ENCODE measurements around the gene WDR90.
A peak's percentile ranks its signal among the peaks of the same experiment; 100 is the strongest.

Gene WDR90

GRCh38 chr16:660459-661183 lies 11.5 kb downstream of the WDR90 start:
- DNase-seq (ENCODE audit: low spot score) = peak; percentile 86

GRCh38 chr16:661184-661821 lies 12.1 kb downstream of the WDR90 start:
- no peak for DNase-seq (ENCODE audit: low spot score)

- no peak for DNase-seq (ENCODE audit: low spot score)
Observed at GRCh38 chr16:662095-662494, 12.9 kb downstream of the WDR90 start.

- DNase-seq (ENCODE audit: low spot score) = no peak
Observed at GRCh38 chr16:662597-662996, 13.4 kb downstream of the WDR90 start.

GRCh38 chr16:666572-666971 lies 17.4 kb downstream of the WDR90 start:
- DNase-seq (ENCODE audit: low spot score) = no peak

- no peak for DNase-seq (ENCODE audit: low spot score)
Observed at GRCh38 chr16:667113-667779, 18.1 kb downstream of the WDR90 start.

GRCh38 chr16:667780-668518 lies 18.8 kb downstream of the WDR90 start, which contains the start of gene RHOT2:
Gene RHOT2 (plus strand): TSS chr16:668132. CDS start chr16:668200, 68 bp downstream.
- peak; percentile 60 for DNase-seq (ENCODE audit: low spot score)

GRCh38 chr16:668519-669171 lies 19.5 kb downstream of the WDR90 start:
- DNase-seq (ENCODE audit: low spot score) = no peak

- DNase-seq (ENCODE audit: low spot score) = no peak
Observed at GRCh38 chr16:669666-670065, 20.5 kb downstream of the WDR90 start.

- no peak for DNase-seq (ENCODE audit: low spot score)
Observed at GRCh38 chr16:670485-671352, 21.6 kb downstream of the WDR90 start.

- DNase-seq (ENCODE audit: low spot score) = no peak
Observed at GRCh38 chr16:671353-672131, 22.4 kb downstream of the WDR90 start.

- no peak for DNase-seq (ENCODE audit: low spot score)
Observed at GRCh38 chr16:672371-672770, 23.2 kb downstream of the WDR90 start.

GRCh38 chr16:672851-673250 lies 23.7 kb downstream of the WDR90 start:
- DNase-seq (ENCODE audit: low spot score) = no peak

- DNase-seq (ENCODE audit: low spot score) = no peak
Observed at GRCh38 chr16:673399-673991, 24.3 kb downstream of the WDR90 start.

- DNase-seq (ENCODE audit: low spot score) = no peak
Observed at GRCh38 chr16:674214-674881, 25.2 kb downstream of the WDR90 start.

GRCh38 chr16:674968-675883 lies 26.1 kb downstream of the WDR90 start, which contains the start of gene RHBDL1:
Gene RHBDL1 (plus strand): TSS chr16:675671. CDS start chr16:675791, 120 bp downstream.
- no peak for DNase-seq (ENCODE audit: low spot score)

- DNase-seq (ENCODE audit: low spot score) = no peak
Observed at GRCh38 chr16:675884-676564, 26.9 kb downstream of the WDR90 start.
